WTC11 (cell line): ENCODE results near the gene ZNF883. TPM values are rescaled to one million over a fixed set of nuclear protein-coding genes. Genes with fewer than 3 reads are reported as not detected.

ENCODE experiments used
- ATAC-seq: fragments of 200-7000 bp; cut with Tn5 transposase; 2 replicates; pipeline ENCODE4 v1.10.0; 2021; ENCODE audit warnings: mild to moderate bottlenecking, moderate library complexity
- CTCF ChIA-PET: fragments of 300-600 bp; sonication (Branson Sonifier 250); formaldehyde crosslinking; loops from one replicate; lab custom pipeline; 2021; ENCODE audit warnings: antibody characterized with exemption; lab: Charles Lee
- POLR2A ChIA-PET: fragments of 350-600 bp; sonication (Branson Sonifier 250); formaldehyde crosslinking; loops from one replicate; lab custom pipeline; 2021; ENCODE audit warnings: antibody characterized with exemption; lab: Charles Lee
- DNase-seq: peaks from one replicate; pipeline ENCODE4 v3.0.0; 2021; ENCODE audit warnings: low spot score
- H3K27ac Mint-ChIP-seq: 2 replicates; pipeline ENCODE4 v1.8.0; 2021; ENCODE audit warnings: mixed read lengths
- H3K27me3 Mint-ChIP-seq: 2 replicates; pipeline ENCODE4 v1.8.0; 2021; ENCODE audit warnings: low read depth, mild to moderate bottlenecking, moderate library complexity, mixed read lengths
- H3K36me3 Mint-ChIP-seq: 2 replicates; pipeline ENCODE4 v1.8.0; 2021; ENCODE audit warnings: mixed read lengths
- H3K4me1 Mint-ChIP-seq: 2 replicates; pipeline ENCODE4 v1.8.0; 2022; ENCODE audit warnings: mixed read lengths
- H3K4me3 Mint-ChIP-seq: 2 replicates; pipeline ENCODE4 v1.8.0; 2021; ENCODE audit warnings: mild to moderate bottlenecking, moderate library complexity, mixed read lengths
- H3K9me3 Mint-ChIP-seq: 2 replicates; pipeline ENCODE4 v1.8.0; 2021; ENCODE audit warnings: mixed read lengths
- ATF1 ChIP-seq: sonication (generic); formaldehyde crosslinking; IDR thresholded peaks from 2 replicates; pipeline ENCODE4 v1.8.1; 2023; ENCODE audit warnings: mild to moderate bottlenecking, moderate library complexity, missing genetic modification reagents
- CREM ChIP-seq: sonication (generic); formaldehyde crosslinking; IDR thresholded peaks from 2 replicates; pipeline ENCODE4 v1.8.1; 2022; ENCODE audit warnings: mild to moderate bottlenecking, missing genetic modification reagents, moderate library complexity
- ETV6 ChIP-seq: sonication (generic); formaldehyde crosslinking; IDR thresholded peaks from 2 replicates; pipeline ENCODE4 v1.8.1; 2022; ENCODE audit warnings: mild to moderate bottlenecking, missing genetic modification reagents
- FOXK1 ChIP-seq: sonication (generic); formaldehyde crosslinking; IDR thresholded peaks from 2 replicates; pipeline ENCODE4 v1.8.0; 2022; ENCODE audit warnings: mild to moderate bottlenecking, moderate library complexity, missing genetic modification reagents
- IRF2 ChIP-seq: sonication (generic); formaldehyde crosslinking; IDR thresholded peaks from 2 replicates; pipeline ENCODE4 v1.8.0; 2022; ENCODE audit warnings: low read depth, missing genetic modification reagents, borderline replicate concordance
- KAT7 ChIP-seq: sonication (generic); formaldehyde crosslinking; IDR thresholded peaks from 2 replicates; pipeline ENCODE4 v1.8.1; 2023; ENCODE audit warnings: missing genetic modification reagents, mild to moderate bottlenecking, borderline replicate concordance
- NFYB ChIP-seq: sonication (generic); formaldehyde crosslinking; conservative IDR thresholded peaks from 2 replicates; pipeline ENCODE4 v1.8.0; 2022; ENCODE audit warnings: low read depth, missing genetic modification reagents
- NR1H2 ChIP-seq: sonication (generic); formaldehyde crosslinking; IDR thresholded peaks from 2 replicates; pipeline ENCODE4 v1.9.0; 2021; ENCODE audit warnings: mild to moderate bottlenecking, moderate library complexity, missing genetic modification reagents
- SOX15 ChIP-seq: fragments of 250-450 bp; sonication (Bioruptor Pico); IDR thresholded peaks from 2 replicates; pipeline ENCODE4 v1.9.0; 2021; ENCODE audit warnings: mild to moderate bottlenecking
- SP1 ChIP-seq: sonication (generic); formaldehyde crosslinking; conservative IDR thresholded peaks from 2 replicates; pipeline ENCODE4 v1.8.1; 2022; ENCODE audit warnings: missing genetic modification reagents
- TEAD4 ChIP-seq: sonication (generic); formaldehyde crosslinking; IDR thresholded peaks from 2 replicates; pipeline ENCODE4 v1.8.0; 2022; ENCODE audit warnings: mild to moderate bottlenecking, missing genetic modification reagents
- ZNF138 ChIP-seq: sonication (generic); formaldehyde crosslinking; conservative IDR thresholded peaks from 2 replicates; pipeline ENCODE4 v1.8.1; 2022; ENCODE audit warnings: mild to moderate bottlenecking, moderate library complexity, missing genetic modification reagents
- ZNF416 ChIP-seq: fragments of 250-450 bp; sonication (Bioruptor Pico); IDR thresholded peaks from 2 replicates; pipeline ENCODE4 v1.9.0; 2021; ENCODE audit warnings: mild to moderate bottlenecking, inconsistent platforms
- total RNA-seq: library from RNA; stranded (reverse); gene quantifications from 3 replicates; pipeline ENCODE4 v1.2.3, GENCODE V29; 2021
- TF ChIP-seq, protein P1 (sequence below): fragments of 250-450 bp; sonication (Bioruptor Pico); conservative IDR thresholded peaks from 2 replicates; pipeline ENCODE4 v1.9.0; 2021; ENCODE audit warnings: mild to moderate bottlenecking
- TF ChIP-seq, protein P2 (sequence below): sonication (generic); formaldehyde crosslinking; IDR thresholded peaks from 2 replicates; pipeline ENCODE4 v1.8.0; 2022; ENCODE audit warnings: mild to moderate bottlenecking, missing genetic modification reagents
- TF ChIP-seq, protein P3 (sequence below): sonication (generic); formaldehyde crosslinking; conservative IDR thresholded peaks from 2 replicates; pipeline ENCODE4 v1.8.1; 2022; ENCODE audit warnings: mild to moderate bottlenecking, missing genetic modification reagents
- TF ChIP-seq, protein P4 (sequence below): fragments of 250-450 bp; sonication (Bioruptor Pico); IDR thresholded peaks from 2 replicates; pipeline ENCODE4 v1.8.0; 2021; ENCODE audit warnings: mild to moderate bottlenecking
- TF ChIP-seq, protein P5 (sequence below): sonication (generic); formaldehyde crosslinking; IDR thresholded peaks from 2 replicates; pipeline ENCODE4 v1.8.1; 2022; ENCODE audit warnings: mild to moderate bottlenecking, missing genetic modification reagents, moderate library complexity, borderline replicate concordance

The ZNF883 gene
- total RNA-seq, 1 experiment from 2014 or later = 22.0 TPM

DNA sequence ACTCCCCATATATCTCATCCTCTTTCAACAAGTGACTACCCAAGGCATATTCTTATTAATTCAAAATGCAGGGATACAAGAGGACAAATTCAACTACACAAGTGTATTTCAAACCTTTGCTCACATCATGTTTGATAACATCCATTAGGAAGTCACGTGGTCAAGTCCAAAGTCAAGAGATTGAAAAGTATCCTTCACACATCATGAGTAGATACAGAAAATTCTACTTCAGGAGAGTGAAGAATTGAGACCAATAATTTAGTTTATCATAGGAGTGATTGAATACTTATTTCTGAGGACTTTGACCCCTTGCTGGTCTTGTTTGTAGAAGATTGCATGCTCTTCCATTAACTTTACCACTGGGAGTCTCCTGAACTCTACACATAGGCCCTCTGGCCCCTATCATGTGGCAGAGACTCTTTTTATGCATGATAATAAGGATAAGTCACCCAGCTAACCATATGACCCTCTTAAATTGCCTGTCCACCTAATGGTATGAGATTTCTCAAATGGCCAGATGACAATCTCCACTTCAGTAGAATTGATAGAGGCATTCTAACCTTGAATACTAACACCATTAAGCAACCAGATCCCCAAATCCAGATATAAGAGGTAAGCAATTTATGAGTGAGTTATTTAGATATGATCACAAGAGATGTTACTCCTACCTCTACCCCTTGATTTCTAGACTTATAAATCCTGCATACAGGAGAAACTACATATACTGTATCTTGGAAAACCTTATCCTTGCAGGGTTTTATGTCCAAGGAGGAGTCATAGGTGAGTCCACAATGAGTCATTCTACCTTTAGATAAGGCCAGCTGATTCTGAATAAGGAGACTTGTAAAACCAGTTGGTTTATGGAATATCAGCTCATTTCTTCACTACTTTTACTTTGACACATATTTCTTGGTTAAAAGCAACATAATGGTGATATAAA is 94.7 kb downstream of the ZNF883 start:
- no peak for ATAC-seq
- Mint-ChIP-seq H3K27me3 (peaks cover 50% of the 10 kb centered on the region), H3K9me3 (peaks cover 8% of the 10 kb centered on the region; the same call in 1 of the 2 replicates), H3K4me1 (no peaks in the 10 kb centered on the region), H3K4me3 (no peak overlapping the region), H3K27ac (no peak overlapping the region), H3K36me3 (no peaks in the 10 kb centered on the region)
- ChIA-PET POLR2A (no interaction called here), CTCF (interaction anchor here (0.7 kb wide), 1 partner anchor 30 kb away, joined by 4 read pairs; no protein-coding TSS in a partner anchor)
- TF ChIP-seq, protein P1, sequence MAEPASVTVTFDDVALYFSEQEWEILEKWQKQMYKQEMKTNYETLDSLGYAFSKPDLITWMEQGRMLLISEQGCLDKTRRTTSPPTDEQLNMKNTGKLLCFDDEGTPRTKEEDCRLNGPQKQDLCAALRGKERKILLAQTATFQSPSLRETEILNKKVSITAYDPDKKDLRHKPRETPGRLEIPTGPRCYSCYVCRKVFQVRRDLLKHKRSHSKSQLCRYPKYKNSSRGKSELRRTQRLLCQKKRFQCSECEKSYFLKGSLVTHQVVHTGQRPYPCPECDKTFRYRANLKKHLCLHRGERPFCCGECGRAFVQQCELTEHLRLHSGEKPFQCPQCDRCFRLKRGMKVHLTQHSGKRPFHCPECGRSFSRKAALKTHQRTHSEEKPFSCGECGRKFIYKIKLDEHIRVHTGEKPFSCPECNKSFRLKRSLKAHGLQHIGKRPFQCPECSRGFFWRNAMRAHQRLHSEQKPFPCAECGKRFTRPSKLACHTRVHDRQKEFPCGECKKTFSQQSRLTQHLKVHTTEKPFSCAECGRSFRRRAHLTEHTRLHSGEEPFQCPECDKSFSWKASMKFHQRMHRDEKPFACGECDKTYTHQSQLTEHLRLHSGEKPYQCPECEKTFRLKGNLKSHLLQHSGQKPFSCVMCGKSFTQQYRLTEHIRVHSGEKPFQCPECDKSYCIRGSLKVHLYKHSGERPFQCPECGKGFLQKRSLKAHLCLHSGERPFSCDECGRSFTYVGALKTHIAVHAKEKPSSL (CRISPR knock-in tag) = no peak
- TF ChIP-seq CREM (CRISPR knock-in tag) = no peak
- TF ChIP-seq ZNF416 (CRISPR knock-in tag) = no peak
- no peak for DNase-seq

DNA sequence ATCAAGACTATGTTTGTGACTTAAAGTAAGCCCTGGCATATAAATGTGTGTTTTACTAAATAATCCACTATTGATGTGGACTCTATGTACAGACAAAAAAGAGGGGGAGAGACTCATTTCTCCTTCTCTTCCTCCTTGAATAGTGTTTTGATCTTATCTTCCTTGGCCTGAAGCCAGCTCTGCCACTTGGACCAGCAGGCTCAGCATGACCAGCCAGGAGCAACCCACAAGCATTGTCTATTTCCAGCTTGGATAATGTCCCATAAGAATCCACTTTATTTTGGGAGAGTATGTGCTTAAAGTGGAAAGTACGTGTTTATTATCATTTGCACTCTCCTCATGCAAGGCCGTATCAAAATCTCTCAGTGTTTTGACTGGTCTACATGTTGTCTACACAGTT is 97.5 kb downstream of the ZNF883 start:
- no peak overlapping the region for H3K4me3 Mint-ChIP-seq
- H3K27ac Mint-ChIP-seq = no peak overlapping the region
- POLR2A ChIA-PET = no interaction called here
- TF ChIP-seq SP1 (CRISPR knock-in tag) (no peak), FOXK1 (CRISPR knock-in tag) (no peak), ATF1 (CRISPR knock-in tag) (no peak), IRF2 (no peak), NFYB (CRISPR knock-in tag) (no peak), ETV6 (CRISPR knock-in tag) (no peak), KAT7 (CRISPR knock-in tag) (no peak), SOX15 (CRISPR knock-in tag) (no peak), NR1H2 (CRISPR knock-in tag) (no peak), ZNF138 (CRISPR knock-in tag) (no peak), TEAD4 (CRISPR knock-in tag) (no peak)
- TF ChIP-seq, protein P2, sequence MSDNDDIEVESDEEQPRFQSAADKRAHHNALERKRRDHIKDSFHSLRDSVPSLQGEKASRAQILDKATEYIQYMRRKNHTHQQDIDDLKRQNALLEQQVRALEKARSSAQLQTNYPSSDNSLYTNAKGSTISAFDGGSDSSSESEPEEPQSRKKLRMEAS (CRISPR knock-in tag) = no peak
- TF ChIP-seq, protein P3, sequence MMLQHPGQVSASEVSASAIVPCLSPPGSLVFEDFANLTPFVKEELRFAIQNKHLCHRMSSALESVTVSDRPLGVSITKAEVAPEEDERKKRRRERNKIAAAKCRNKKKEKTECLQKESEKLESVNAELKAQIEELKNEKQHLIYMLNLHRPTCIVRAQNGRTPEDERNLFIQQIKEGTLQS (CRISPR knock-in tag) = no peak
- TF ChIP-seq, protein P4, sequence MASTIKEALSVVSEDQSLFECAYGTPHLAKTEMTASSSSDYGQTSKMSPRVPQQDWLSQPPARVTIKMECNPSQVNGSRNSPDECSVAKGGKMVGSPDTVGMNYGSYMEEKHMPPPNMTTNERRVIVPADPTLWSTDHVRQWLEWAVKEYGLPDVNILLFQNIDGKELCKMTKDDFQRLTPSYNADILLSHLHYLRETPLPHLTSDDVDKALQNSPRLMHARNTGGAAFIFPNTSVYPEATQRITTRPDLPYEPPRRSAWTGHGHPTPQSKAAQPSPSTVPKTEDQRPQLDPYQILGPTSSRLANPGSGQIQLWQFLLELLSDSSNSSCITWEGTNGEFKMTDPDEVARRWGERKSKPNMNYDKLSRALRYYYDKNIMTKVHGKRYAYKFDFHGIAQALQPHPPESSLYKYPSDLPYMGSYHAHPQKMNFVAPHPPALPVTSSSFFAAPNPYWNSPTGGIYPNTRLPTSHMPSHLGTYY (CRISPR knock-in tag) = no peak
- peaks cover 40% of the 10 kb centered on the region for H3K27me3 Mint-ChIP-seq
- no peak for DNase-seq
- peaks cover 22% of the 10 kb centered on the region for H3K9me3 Mint-ChIP-seq
- no peak for ATAC-seq
- CTCF ChIA-PET = interaction anchor here (0.8 kb wide), 1 partner anchor 32 kb away, joined by 3 read pairs; no protein-coding TSS in a partner anchor
- H3K36me3 Mint-ChIP-seq = 0 out of 2 replicates have a peak, but pooled peaks cover 2% of the 10 kb centered on the region
- H3K4me1 Mint-ChIP-seq = no peaks in the 10 kb centered on the region

DNA sequence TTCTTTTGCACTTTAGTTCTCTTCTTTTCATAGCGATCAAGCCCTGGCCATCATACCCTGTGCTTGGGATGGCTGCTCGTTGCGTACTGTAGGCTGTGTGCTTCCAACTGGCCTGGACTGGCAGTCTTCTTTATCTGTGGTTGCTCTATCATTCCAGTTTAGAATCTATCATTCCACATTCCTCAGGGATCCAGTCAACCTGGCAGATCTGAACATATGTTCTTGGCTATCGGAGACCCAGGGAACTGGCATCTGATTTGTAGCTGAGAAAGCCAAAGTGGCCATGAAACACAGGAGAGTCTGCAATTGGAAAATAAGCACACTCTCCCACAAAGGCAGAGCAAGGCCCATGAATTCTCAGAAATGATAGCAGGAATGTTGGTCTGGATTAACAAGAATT is 98.7 kb downstream of the ZNF883 start:
- ChIA-PET CTCF (interaction anchor here (1.4 kb wide), 1 partner anchor 10 kb away, joined by 8 read pairs; no protein-coding TSS in a partner anchor), POLR2A (no interaction called here)
- H3K9me3 Mint-ChIP-seq = peaks cover 22% of the 10 kb centered on the region
- no peaks in the 10 kb centered on the region for H3K4me1 Mint-ChIP-seq
- DNase-seq (no peak), ATAC-seq (no peak)
- H3K4me3 Mint-ChIP-seq = no peak overlapping the region
- peaks cover 47% of the 10 kb centered on the region for H3K27me3 Mint-ChIP-seq
- H3K36me3 Mint-ChIP-seq = 0 out of 2 replicates have a peak, but pooled peaks cover 2% of the 10 kb centered on the region
- TF ChIP-seq, protein P5, sequence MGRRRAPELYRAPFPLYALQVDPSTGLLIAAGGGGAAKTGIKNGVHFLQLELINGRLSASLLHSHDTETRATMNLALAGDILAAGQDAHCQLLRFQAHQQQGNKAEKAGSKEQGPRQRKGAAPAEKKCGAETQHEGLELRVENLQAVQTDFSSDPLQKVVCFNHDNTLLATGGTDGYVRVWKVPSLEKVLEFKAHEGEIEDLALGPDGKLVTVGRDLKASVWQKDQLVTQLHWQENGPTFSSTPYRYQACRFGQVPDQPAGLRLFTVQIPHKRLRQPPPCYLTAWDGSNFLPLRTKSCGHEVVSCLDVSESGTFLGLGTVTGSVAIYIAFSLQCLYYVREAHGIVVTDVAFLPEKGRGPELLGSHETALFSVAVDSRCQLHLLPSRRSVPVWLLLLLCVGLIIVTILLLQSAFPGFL = no peak
- H3K27ac Mint-ChIP-seq = no peak overlapping the region
